GM12864 (cell line): Measurements from ENCODE around the gene MYLK2.

ENCODE experiments used
- DNase-seq: peaks from one replicate; pipeline ENCODE4 v3.0.0-alpha.2; 2011; ENCODE audit warnings: low read depth
- H3K4me3 ChIP-seq: 2 replicates; pipeline ENCODE4 v1.5.1; 2011; ENCODE audit warnings: mild to moderate bottlenecking, low read depth, low read length, control low read depth
- CTCF ChIP-seq: IDR thresholded peaks from 2 replicates; pipeline ENCODE4 v1.5.1; 2011; ENCODE audit warnings: low read depth, mild to moderate bottlenecking, moderate library complexity, low read length, control low read depth, inconsistent platforms; ENCODE audit errors: missing control alignments

Gene MYLK2

GRCh38 chr20:31864521-31865400 lies 45.6 kb downstream of the MYLK2 start:
- no peak overlapping the region for H3K4me3 ChIP-seq
- TF ChIP-seq CTCF: no peak
- DNase-seq: no peak

- no peak for TF ChIP-seq CTCF
- no peak for DNase-seq
These were observed 47.1 kb downstream of the MYLK2 start for GRCh38 chr20:31866221-31866620.

GRCh38 chr20:31868853-31869672 lies 49.9 kb downstream of the MYLK2 start:
- TF ChIP-seq CTCF: no peak
- H3K4me3 ChIP-seq: no peak overlapping the region
- no peak for DNase-seq

More at GRCh38 chr20:31866221-31866620, 47.1 kb downstream of the MYLK2 start:
- no peak overlapping the region for H3K4me3 ChIP-seq

GRCh38 chr20:31869673-31869941 lies 50.5 kb downstream of the MYLK2 start:
- H3K4me3 ChIP-seq: no peak overlapping the region
- no peak for DNase-seq
- TF ChIP-seq CTCF: no peak

- no peak for TF ChIP-seq CTCF
- DNase-seq: no peak
- peak within 1 kb of the TSS; percentile 25 for H3K4me3 ChIP-seq
These were observed 51.0 kb downstream of the MYLK2 start, which contains the start of the genes DUSP15 and TTLL9 for GRCh38 chr20:31869942-31870725. Gene DUSP15 (minus strand): TSS chr20:31870527. CDS start chr20:31870337, 190 bp downstream. Gene TTLL9 (plus strand): TSS chr20:31870634. CDS start chr20:31871127, 493 bp downstream.

GRCh38 chr20:31870726-31871617 lies 51.8 kb downstream of the MYLK2 start:
- no peak for TF ChIP-seq CTCF
- peak overlapping the region; percentile 25 for H3K4me3 ChIP-seq
- DNase-seq: no peak
